Thoracic aorta (tissue), 2 donors: ENCODE measurements around the gene PPP1R10. TPM values are rescaled to one million over a fixed set of nuclear protein-coding genes. Genes with fewer than 3 reads are reported as not detected.

ENCODE experiments used
- ATAC-seq: fragments of 150-250 bp; one replicate; pipeline ENCODE4 v1.8.0; 2017; ENCODE audit warnings: low read depth; ENCODE audit not compliant: insufficient number of reproducible peaks, low FRiP score
- DNase-seq: peaks from one replicate; pipeline ENCODE4 v3.0.0-alpha.2; 2020; ENCODE audit warnings: low spot score
- H3K27ac ChIP-seq, 2 donors: fragments of 200-600 bp; sonication (generic); 1 replicate in 1 of 2; 2 replicates in 1 of 2; pipeline ENCODE4 v1.5.1; 2016; ENCODE audit warnings: mild to moderate bottlenecking in 2 of 2, moderate library complexity in 2 of 2
- H3K27me3 ChIP-seq: fragments of 200-600 bp; sonication (generic); replicated peaks from 2 replicates; pipeline ENCODE4 v1.6.0; 2016; ENCODE audit warnings: mild to moderate bottlenecking; ENCODE audit not compliant: insufficient read depth
- H3K36me3 ChIP-seq: fragments of 200-600 bp; sonication (generic); one replicate; pipeline ENCODE4 v1.5.1; 2016
- H3K4me1 ChIP-seq, 2 donors: fragments of 200-600 bp; sonication (generic); 1 replicate in 1 of 2; 2 replicates in 1 of 2; pipeline versions ENCODE4 v1.5.1 to v1.6.0; 2016; ENCODE audit warnings: low read depth in 2 of 2, mild to moderate bottlenecking in 1 of 2; ENCODE audit not compliant: control insufficient read depth in 1 of 2
- H3K4me3 ChIP-seq: fragments of 200-600 bp; sonication (generic); 2 replicates; pipeline ENCODE4 v1.5.1; 2016; ENCODE audit warnings: mild to moderate bottlenecking
- H3K9me3 ChIP-seq: fragments of 200-600 bp; sonication (generic); 2 replicates; pipeline ENCODE4 v1.5.1; 2016
- CTCF ChIP-seq: fragments of 200-600 bp; sonication (generic); IDR thresholded peaks from one replicate; pipeline ENCODE4 v1.5.1; 2019; ENCODE audit warnings: antibody characterized with exemption
- total RNA-seq, 2 donors: library from RNA; depleted of rRNA; stranded (reverse); fragments of >200 nt; gene quantifications; one replicate each; pipeline versions ENCODE4 v1.1.0 to v1.2.3, GENCODE V29; 2016

PPP1R10 gene
- total RNA-seq, 2 donors from 2014 or later = 28.7 to 43.1 TPM

GRCh38 chr6:30556066-30556905, 60.8 kb downstream of the PPP1R10 start, which contains the start of gene GNL1:
GNL1 (minus strand) TSS chr6:30556489; CDS start chr6:30556203, 286 bp downstream.
- peak within 1 kb of the TSS; percentile 98 for H3K4me3 ChIP-seq
- peaks cover 13 to 22% of the 10 kb centered on the region in 2 donors for H3K4me1 ChIP-seq
- H3K27me3 ChIP-seq = no peaks in the 10 kb centered on the region
- TF ChIP-seq CTCF = no peak
- peak within 1 kb of the TSS; percentile 98 to 99 for H3K27ac ChIP-seq
- DNase-seq (peak; percentile 85), ATAC-seq (peak; percentile 66)
- H3K9me3 ChIP-seq = no peaks in the 10 kb centered on the region
- peaks cover 19% of the 10 kb centered on the region for H3K36me3 ChIP-seq

GRCh38 chr6:30555816-30556065, 61.3 kb downstream of the PPP1R10 start:
- Histone ChIP-seq H3K4me3 (peak overlapping the region; percentile 98), H3K27ac (peak overlapping the region; percentile 98 to 99), H3K27me3 (no peaks in the 10 kb centered on the region), H3K4me1 (peaks cover 13 to 22% of the 10 kb centered on the region in 2 donors), H3K9me3 (no peaks in the 10 kb centered on the region), H3K36me3 (peaks cover 24% of the 10 kb centered on the region)
- no peak for TF ChIP-seq CTCF
- peak; percentile 13 for ATAC-seq
- DNase-seq = no peak

- ATAC-seq (peak; percentile 27), DNase-seq (no peak)
- peaks cover 28% of the 10 kb centered on the region for H3K36me3 ChIP-seq
- TF ChIP-seq CTCF = no peak
- no peaks in the 10 kb centered on the region for H3K27me3 ChIP-seq
- H3K4me3 ChIP-seq = peak overlapping the region; percentile 98
- H3K4me1 ChIP-seq = peaks cover 13 to 22% of the 10 kb centered on the region in 2 donors
- no peaks in the 10 kb centered on the region for H3K9me3 ChIP-seq
- peak overlapping the region; percentile 98 to 99 for H3K27ac ChIP-seq
Observed at GRCh38 chr6:30554962-30555815, 61.9 kb downstream of the PPP1R10 start.

- no peak for DNase-seq
- no peak for TF ChIP-seq CTCF
- peak overlapping the region in 1 of 2 donors; percentile 98 for H3K27ac ChIP-seq
- H3K36me3 ChIP-seq = peaks cover 28% of the 10 kb centered on the region
- no peaks in the 10 kb centered on the region for H3K9me3 ChIP-seq
- no peak for ATAC-seq
- peak overlapping the region; percentile 98 for H3K4me3 ChIP-seq
- H3K27me3 ChIP-seq = no peaks in the 10 kb centered on the region
- peaks cover 13 to 22% of the 10 kb centered on the region in 2 donors for H3K4me1 ChIP-seq
Observed at GRCh38 chr6:30554404-30554803, 62.6 kb downstream of the PPP1R10 start.

Other genes with a start within 250 kb of the PPP1R10 start
- gene HLA-E, start 127.7 kb downstream of the PPP1R10 start, total RNA-seq = 100 to 1,000 TPM; 507 to 602 TPM
- 10 to 100 TPM; 32.9 to 39.0 TPM for gene GNL1, start 60.8 kb downstream of the PPP1R10 start, total RNA-seq
- 10 to 100 TPM in 1 of 2 donors, 1 to 10 TPM in 1; 4.2 to 10.4 TPM for gene PRR3, start 59.9 kb downstream of the PPP1R10 start, total RNA-seq
- 10 to 100 TPM; 24.2 to 52.1 TPM for gene ABCF1, start 45.8 kb downstream of the PPP1R10 start, total RNA-seq
- 10 to 100 TPM; 23.6 to 27.3 TPM for gene MRPS18B, start 597 bp upstream of the PPP1R10 start, total RNA-seq
- 10 to 100 TPM in 1 of 2 donors, 1 to 10 TPM in 1; 4.1 to 12.2 TPM for gene ATAT1, start 9.6 kb upstream of the PPP1R10 start, total RNA-seq
- 10 to 100 TPM; 17.1 to 30.3 TPM for gene C6orf136, start 29.9 kb upstream of the PPP1R10 start, total RNA-seq
- 10 to 100 TPM; 27.4 to 55.2 TPM for gene DHX16, start 55.8 kb upstream of the PPP1R10 start, total RNA-seq
- 10 to 100 TPM; 65.7 to 88.2 TPM for gene PPP1R18, start 69.4 kb upstream of the PPP1R10 start, total RNA-seq
- 10 to 100 TPM in 1 of 2 donors, 1 to 10 TPM in 1; 2.3 to 17.1 TPM for gene NRM, start 73.7 kb upstream of the PPP1R10 start, total RNA-seq
- gene MDC1, start 100.0 kb upstream of the PPP1R10 start, total RNA-seq = 10 to 100 TPM; 16.6 to 22.6 TPM
- 100 to 1,000 TPM; 172 to 243 TPM for gene TUBB, start 103.1 kb upstream of the PPP1R10 start, total RNA-seq
- 100 to 1,000 TPM; 135 to 177 TPM for gene FLOT1, start 125.4 kb upstream of the PPP1R10 start, total RNA-seq
- 10 to 100 TPM; 43.5 to 43.8 TPM for gene IER3, start 127.3 kb upstream of the PPP1R10 start, total RNA-seq